K562 (cell line): ENCODE results near the gene TSPAN18. TPM values are rescaled to one million over a fixed set of nuclear protein-coding genes. Genes with fewer than 3 reads are reported as not detected.

Experiments
- CTCF ChIP-seq, 3 experiments: IDR thresholded peaks in 2 of 3; conservative IDR thresholded peaks in 1 of 3; 2 replicates each; pipeline ENCODE4 v1.5.1; 2011 to 2012; ENCODE audit warnings: low read length in 3 of 3, mild to moderate bottlenecking in 3 of 3, control low read depth in 2 of 3, improper control_type of control experiment in 1 of 3, inconsistent platforms in 1 of 3, low read depth in 1 of 3, mixed read lengths in 1 of 3, moderate library complexity in 1 of 3; ENCODE audit not compliant: insufficient read depth in 2 of 3
- FOXO4 ChIP-seq: fragments of 450-650 bp; formaldehyde crosslinking; IDR thresholded peaks from 2 replicates; pipeline ENCODE4 v1.4.0; 2020; ENCODE audit warnings: mild to moderate bottlenecking, moderate library complexity
- MGA ChIP-seq: fragments of 450-650 bp; IDR thresholded peaks from 2 replicates; pipeline ENCODE4 v1.6.1; 2016; ENCODE audit warnings: mild to moderate bottlenecking, moderate library complexity
- ZBTB7A ChIP-seq: IDR thresholded peaks from 2 replicates; pipeline ENCODE4 v1.6.1; 2011; ENCODE audit warnings: low read depth, mild to moderate bottlenecking, low read length, moderate library complexity, borderline replicate concordance; ENCODE audit not compliant: control insufficient read depth
- ZKSCAN8 ChIP-seq: fragments of 200-800 bp; sonication (Bioruptor generic); IDR thresholded peaks from 2 replicates; pipeline ENCODE4 v1.6.1; 2016; ENCODE audit warnings: missing genetic modification characterization, missing compliant biosample characterization
- ZNF512 ChIP-seq: IDR thresholded peaks from 2 replicates; pipeline ENCODE4 v1.6.1; 2016; ENCODE audit warnings: missing genetic modification characterization, missing compliant biosample characterization
- ZNF707 ChIP-seq: fragments of 250-450 bp; sonication (Bioruptor Pico); conservative IDR thresholded peaks from 2 replicates; pipeline ENCODE4 v1.8.0; 2022; ENCODE audit warnings: inconsistent platforms, mild to moderate bottlenecking, moderate library complexity
- polyA plus RNA-seq, 8 experiments: library from polyadenylated mRNA; depleted of rRNA in 4 of 8; stranded (reverse) in 5 of 8; unstranded in 3 of 8; fragments of >200 nt; fragmentation: Nextera tagmentation in 2 of 8; fragmentation: Illumina TruSeq in 1 of 8; extraction: Ambion mirVana in 2 of 8; extraction: Trizol in 1 of 8; gene quantifications; 2 replicates each; pipeline versions ENCODE4 v1.2.1 to v1.2.3, GENCODE V29; 2011 to 2014; ENCODE audit warnings: inconsistent platforms in 1 of 8, missing spikeins in 1 of 8
- total RNA-seq, 7 experiments: library from RNA; depleted of rRNA in 6 of 7; stranded (reverse); fragments of >200 nt in 6 of 7; fragmentation: Illumina TruSeq in 2 of 7; extraction: Trizol in 2 of 7; gene quantifications; 2 replicates each; pipeline versions ENCODE4 v1.2.1 to v1.2.3, GENCODE V29; 2011 to 2021; ENCODE audit warnings: low replicate concordance in 1 of 7

The TSPAN18 gene
- total and polyA plus RNA-seq, 9 of the 15 experiments (the other 6 are each of a cell fraction or from before 2014, with no cell fraction given) = 0.17 to 0.35 (median 0.22) TPM; not detected in 4

- TF ChIP-seq MGA (no peak), ZNF707 (no peak), ZNF512 (tag) (no peak), ZBTB7A (no peak), ZKSCAN8 (CRISPR knock-in tag) (no peak), FOXO4 (CRISPR knock-in tag) (no peak), CTCF (IDR thresholded peaks at IDR 0.05 in 2 of 3, conservative IDR thresholded peaks at IDR 0.05 in 1 of 3; ENCODE audit: insufficient read depth in 2 of 3, low read depth in 1 of 3, low read length in 3 of 3) (no peak)
These were observed 5.1 kb downstream of the TSPAN18 start (continued) for GRCh38 chr11:44731685-44732430.
